IPS-20b (cell line): Measurements from ENCODE around the gene SLC2A8.
A peak's percentile ranks its signal among the peaks of the same experiment; 100 is the strongest.

Source experiments
- H3K27ac ChIP-seq: one replicate; pipeline ENCODE4 v1.5.1; 2013; ENCODE audit warnings: low read length
- H3K27me3 ChIP-seq: 2 replicates; pipeline ENCODE4 v1.6.1; 2013; ENCODE audit warnings: mild to moderate bottlenecking, low read length, inconsistent platforms; ENCODE audit not compliant: insufficient read depth
- H3K36me3 ChIP-seq: 2 replicates; pipeline ENCODE4 v1.6.1; 2013; ENCODE audit warnings: low read depth, mild to moderate bottlenecking, inconsistent platforms, low read length, moderate library complexity; ENCODE audit not compliant: insufficient read depth
- H3K4me1 ChIP-seq: 2 replicates; pipeline ENCODE4 v1.6.1; 2013; ENCODE audit warnings: mild to moderate bottlenecking, control low read depth, inconsistent platforms, low read length, moderate library complexity; ENCODE audit not compliant: insufficient read depth
- H3K4me3 ChIP-seq: 2 replicates; pipeline ENCODE4 v1.5.1; 2013; ENCODE audit warnings: mild to moderate bottlenecking, low read length, inconsistent platforms
- H3K9ac ChIP-seq: 2 replicates; pipeline ENCODE4 v1.6.1; 2013; ENCODE audit warnings: low read depth, mild to moderate bottlenecking, inconsistent platforms, low read length, moderate library complexity
- H3K9me3 ChIP-seq: 2 replicates; pipeline ENCODE4 v1.6.1; 2013; ENCODE audit warnings: mild to moderate bottlenecking, low read depth, low read length, inconsistent platforms; ENCODE audit not compliant: insufficient read depth

Gene SLC2A8

DNA sequence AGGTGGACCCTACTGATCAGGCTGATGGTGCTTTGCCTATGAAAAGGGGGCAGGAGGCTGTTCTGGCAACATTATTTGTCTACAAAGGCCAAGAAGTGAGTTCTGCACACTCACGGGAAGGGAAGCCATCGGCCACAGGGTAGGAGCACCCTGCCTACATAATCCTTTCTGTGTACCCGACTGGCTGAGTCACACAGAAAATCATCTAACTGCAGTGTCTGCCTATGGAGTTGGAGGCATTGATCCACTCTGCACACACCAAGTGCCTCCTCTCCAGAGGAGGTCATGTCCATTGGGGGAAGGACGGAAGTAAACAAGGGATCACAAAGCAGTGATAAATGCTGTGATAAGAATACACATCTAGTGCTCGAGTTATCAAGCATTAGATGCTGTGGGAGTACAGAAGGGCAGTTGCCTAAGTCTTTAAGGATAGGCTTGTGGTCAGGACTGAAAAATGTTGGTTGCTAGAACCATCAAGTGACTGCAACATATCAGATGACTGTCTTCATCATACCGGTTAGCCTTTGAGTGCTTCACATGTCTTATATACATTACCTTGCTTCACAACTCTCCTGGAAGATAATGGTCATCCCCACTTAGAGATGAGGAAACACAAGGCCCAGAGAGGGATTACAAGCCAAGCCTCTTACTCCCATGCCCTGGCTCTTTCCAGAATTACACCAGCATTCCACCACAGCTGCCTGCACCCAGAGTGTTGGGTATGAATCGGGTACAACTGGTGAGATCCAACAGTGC lies 1.3 kb upstream of the SLC2A8 start:
- no peaks in the 10 kb centered on the region for H3K9me3 ChIP-seq
- peak overlapping the region; percentile 49; the same call in 1 of the 2 replicates for H3K9ac ChIP-seq
- H3K27me3 ChIP-seq: peaks cover 10% of the 10 kb centered on the region
- H3K36me3 ChIP-seq: peaks cover 3% of the 10 kb centered on the region; the same call in 1 of the 2 replicates
- peaks cover 7% of the 10 kb centered on the region; the same call in 1 of the 2 replicates for H3K4me1 ChIP-seq
- H3K4me3 ChIP-seq: peak overlapping the region; percentile 73
- no peak overlapping the region for H3K27ac ChIP-seq

GRCh38 chr9:127396253-127396807 lies 639 bp upstream of the SLC2A8 start:
- Histone ChIP-seq H3K27ac (no peak overlapping the region), H3K9ac (peak overlapping the region; percentile 49; the same call in 1 of the 2 replicates)

DNA sequence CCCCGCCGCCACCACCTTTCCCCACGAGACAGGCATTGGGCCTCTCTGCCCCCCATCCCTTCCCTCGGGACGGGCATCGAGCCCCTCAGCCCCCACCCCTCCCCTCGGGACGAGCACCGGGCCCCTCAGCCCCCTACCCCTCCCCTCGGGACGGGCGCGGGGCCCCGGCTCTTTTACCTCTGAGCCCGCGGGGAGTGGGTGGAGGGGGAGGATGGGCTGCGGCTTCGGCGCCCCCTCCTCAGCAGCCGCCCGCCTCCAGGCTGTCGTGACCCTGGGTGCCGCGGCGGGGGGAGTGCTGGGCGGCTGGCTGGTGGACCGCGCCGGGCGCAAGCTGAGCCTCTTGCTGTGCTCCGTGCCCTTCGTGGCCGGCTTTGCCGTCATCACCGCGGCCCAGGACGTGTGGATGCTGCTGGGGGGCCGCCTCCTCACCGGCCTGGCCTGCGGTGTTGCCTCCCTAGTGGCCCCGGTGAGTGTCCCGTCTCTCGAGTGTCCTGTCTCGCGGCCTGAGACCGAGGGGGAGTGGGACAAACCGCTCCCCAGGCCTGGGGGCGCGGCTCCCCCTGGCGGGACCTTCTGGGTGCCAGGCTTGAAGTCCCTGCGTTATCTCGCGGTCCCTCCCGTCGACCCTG lies 791 bp downstream of the SLC2A8 start:
- Histone ChIP-seq H3K9ac (peak overlapping the region; percentile 65; the same call in 1 of the 2 replicates), H3K4me1 (peaks cover 7% of the 10 kb centered on the region; the same call in 1 of the 2 replicates), H3K4me3 (peak overlapping the region; percentile 79), H3K36me3 (peaks cover 16% of the 10 kb centered on the region; the same call in 1 of the 2 replicates), H3K27ac (no peak overlapping the region), H3K27me3 (peaks cover 10% of the 10 kb centered on the region), H3K9me3 (no peaks in the 10 kb centered on the region)

More at GRCh38 chr9:127396253-127396807, 639 bp upstream of the SLC2A8 start:
- Histone ChIP-seq H3K9me3 (no peaks in the 10 kb centered on the region), H3K4me3 (peak overlapping the region; percentile 73), H3K36me3 (peaks cover 8% of the 10 kb centered on the region; the same call in 1 of the 2 replicates), H3K27me3 (peaks cover 10% of the 10 kb centered on the region), H3K4me1 (peaks cover 7% of the 10 kb centered on the region; the same call in 1 of the 2 replicates)

DNA sequence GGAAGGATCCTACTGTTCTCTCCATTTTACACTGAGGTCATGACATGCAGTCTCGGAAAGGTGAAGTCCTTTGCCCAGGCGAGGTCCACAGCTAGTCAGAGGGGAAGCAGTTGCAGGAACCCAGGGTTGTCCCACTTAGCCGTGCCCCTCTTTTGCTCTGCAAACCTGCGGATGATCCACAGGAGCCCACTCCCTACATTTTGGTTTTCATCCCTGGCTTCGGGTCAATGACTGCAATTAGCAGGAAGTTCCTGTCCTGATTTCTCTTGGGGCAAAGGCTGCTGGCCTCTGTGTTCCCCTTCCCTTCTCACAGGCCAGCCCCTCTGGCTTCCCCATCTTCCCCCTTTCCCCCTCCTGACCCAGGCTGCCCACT lies 1.3 kb downstream of the SLC2A8 start:
- peaks cover 10% of the 10 kb centered on the region for H3K27me3 ChIP-seq
- peak overlapping the region; percentile 65; the same call in 1 of the 2 replicates for H3K9ac ChIP-seq
- no peak overlapping the region for H3K27ac ChIP-seq
- H3K36me3 ChIP-seq: peaks cover 16% of the 10 kb centered on the region; the same call in 1 of the 2 replicates
- no peaks in the 10 kb centered on the region for H3K9me3 ChIP-seq
- H3K4me3 ChIP-seq: peak overlapping the region; percentile 79
- peaks cover 7% of the 10 kb centered on the region; the same call in 1 of the 2 replicates for H3K4me1 ChIP-seq

DNA sequence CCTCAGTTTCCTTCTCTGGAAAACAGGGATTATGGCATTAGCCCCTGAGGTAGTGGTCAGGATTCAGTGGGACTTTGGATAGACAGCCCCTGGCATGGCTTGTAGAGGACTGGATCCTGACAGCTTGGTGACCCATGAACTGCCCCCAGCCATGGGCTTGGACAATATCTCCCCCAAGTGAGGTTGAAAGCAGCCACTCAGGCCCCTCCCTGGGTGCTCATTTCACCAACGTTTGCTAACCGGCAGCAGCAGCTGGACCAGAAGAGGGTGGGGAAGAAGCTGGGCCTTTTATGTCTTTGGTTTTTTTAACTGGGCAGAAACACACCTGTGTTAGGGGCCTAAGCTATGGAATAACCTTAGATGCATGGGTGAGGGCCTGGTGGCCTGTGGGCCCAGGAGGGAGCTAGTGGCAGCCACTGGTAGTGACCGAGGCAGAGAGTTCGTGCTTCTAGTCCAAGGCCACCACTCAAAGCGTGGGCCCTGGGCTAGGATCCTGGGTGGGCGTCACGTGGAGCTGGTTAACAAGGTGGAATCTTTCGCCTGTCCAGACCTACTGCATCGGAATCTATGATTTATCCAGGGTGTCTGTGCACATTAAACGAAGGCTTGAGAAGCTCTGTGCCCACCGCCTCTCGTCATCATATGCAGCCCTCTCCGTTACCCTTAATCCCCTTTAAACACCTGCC lies 1.9 kb downstream of the SLC2A8 start:
- Histone ChIP-seq H3K9ac (no peak overlapping the region; the same call in 1 of the 2 replicates), H3K4me3 (peak overlapping the region; percentile 79; the same call in 1 of the 2 replicates), H3K4me1 (peaks cover 7% of the 10 kb centered on the region; the same call in 1 of the 2 replicates), H3K27ac (no peak overlapping the region), H3K36me3 (peaks cover 19% of the 10 kb centered on the region; the same call in 1 of the 2 replicates), H3K27me3 (peaks cover 10% of the 10 kb centered on the region), H3K9me3 (no peaks in the 10 kb centered on the region)

GRCh38 chr9:127399736-127400269 lies 2.8 kb downstream of the SLC2A8 start:
- peaks cover 10% of the 10 kb centered on the region for H3K27me3 ChIP-seq
- H3K4me3 ChIP-seq: no peak overlapping the region
- no peaks in the 10 kb centered on the region for H3K9me3 ChIP-seq
- peaks cover 24% of the 10 kb centered on the region; the same call in 1 of the 2 replicates for H3K36me3 ChIP-seq
- H3K27ac ChIP-seq: no peak overlapping the region
- H3K9ac ChIP-seq: no peak overlapping the region
- peaks cover 7% of the 10 kb centered on the region; the same call in 1 of the 2 replicates for H3K4me1 ChIP-seq

GRCh38 chr9:127402401-127403090 lies 5.6 kb downstream of the SLC2A8 start:
- H3K4me1 ChIP-seq: 0 out of 2 replicates have a peak, but pooled peaks cover 3% of the 10 kb centered on the region

DNA sequence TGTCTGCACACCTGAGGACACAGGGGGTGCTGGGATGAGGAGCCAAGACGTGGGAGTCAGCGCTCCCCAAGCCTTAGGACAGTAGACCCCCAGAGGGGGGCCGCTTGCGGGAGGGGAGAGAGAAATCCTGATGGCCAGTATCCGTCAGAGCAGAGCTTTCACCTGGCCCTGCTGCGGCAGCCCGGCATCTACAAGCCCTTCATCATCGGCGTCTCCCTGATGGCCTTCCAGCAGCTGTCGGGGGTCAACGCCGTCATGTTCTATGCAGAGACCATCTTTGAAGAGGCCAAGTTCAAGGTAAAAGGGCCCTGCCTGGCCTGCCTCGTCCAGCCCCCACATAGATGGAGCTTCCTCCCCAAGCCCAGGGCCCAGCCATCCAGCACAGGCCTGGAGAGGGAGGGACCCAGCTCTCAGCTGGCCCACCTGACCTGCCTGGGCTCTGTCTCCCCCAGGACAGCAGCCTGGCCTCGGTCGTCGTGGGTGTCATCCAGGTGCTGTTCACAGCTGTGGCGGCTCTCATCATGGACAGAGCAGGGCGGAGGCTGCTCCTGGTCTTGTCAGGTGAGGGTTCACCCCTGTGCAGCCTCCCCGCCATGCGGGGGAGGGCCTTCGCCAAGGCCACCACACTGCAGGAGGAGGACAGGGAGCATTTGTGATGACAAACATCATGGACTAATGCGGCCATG lies 6.7 kb downstream of the SLC2A8 start:
- H3K36me3 ChIP-seq: peaks cover 36% of the 10 kb centered on the region

More at GRCh38 chr9:127402401-127403090, 5.6 kb downstream of the SLC2A8 start:
- Histone ChIP-seq H3K27ac (no peak overlapping the region), H3K27me3 (no peaks in the 10 kb centered on the region), H3K36me3 (peaks cover 36% of the 10 kb centered on the region), H3K9ac (no peak overlapping the region), H3K4me3 (no peak overlapping the region), H3K9me3 (no peaks in the 10 kb centered on the region)

GRCh38 chr9:127404631-127405030 lies 7.7 kb downstream of the SLC2A8 start:
- Histone ChIP-seq H3K36me3 (peaks cover 36% of the 10 kb centered on the region), H3K4me1 (no peaks in the 10 kb centered on the region), H3K9ac (no peak overlapping the region), H3K4me3 (no peak overlapping the region), H3K27me3 (no peaks in the 10 kb centered on the region), H3K9me3 (no peaks in the 10 kb centered on the region), H3K27ac (no peak overlapping the region)

More for the DNA sequence above, 6.7 kb downstream of the SLC2A8 start:
- H3K27ac ChIP-seq: no peak overlapping the region
- H3K27me3 ChIP-seq: no peaks in the 10 kb centered on the region
- no peak overlapping the region for H3K4me3 ChIP-seq
- no peaks in the 10 kb centered on the region for H3K4me1 ChIP-seq
- no peaks in the 10 kb centered on the region for H3K9me3 ChIP-seq
- H3K9ac ChIP-seq: no peak overlapping the region

- H3K4me3 ChIP-seq: no peak overlapping the region
- H3K27me3 ChIP-seq: no peaks in the 10 kb centered on the region
- H3K4me1 ChIP-seq: no peaks in the 10 kb centered on the region
- peaks cover 33% of the 10 kb centered on the region for H3K36me3 ChIP-seq
- H3K9me3 ChIP-seq: no peaks in the 10 kb centered on the region
- H3K9ac ChIP-seq: no peak overlapping the region
- no peak overlapping the region for H3K27ac ChIP-seq
These were observed 8.6 kb downstream of the SLC2A8 start for GRCh38 chr9:127405344-127406125.
